ENCODE measurements around the gene TECPR1.
A peak's percentile ranks its signal among the peaks of the same experiment; 100 is the strongest.

Gene TECPR1

GRCh38 chr7:98225913-98226614 lies 26.0 kb downstream of the TECPR1 start:
- ChIA-PET CTCF (no interaction called here), POLR2A (ENCODE audit: low non-redundant PET) (no interaction called here)
- DNase-seq (ENCODE audit: low spot score): no peak
- TF ChIP-seq, protein P1, sequence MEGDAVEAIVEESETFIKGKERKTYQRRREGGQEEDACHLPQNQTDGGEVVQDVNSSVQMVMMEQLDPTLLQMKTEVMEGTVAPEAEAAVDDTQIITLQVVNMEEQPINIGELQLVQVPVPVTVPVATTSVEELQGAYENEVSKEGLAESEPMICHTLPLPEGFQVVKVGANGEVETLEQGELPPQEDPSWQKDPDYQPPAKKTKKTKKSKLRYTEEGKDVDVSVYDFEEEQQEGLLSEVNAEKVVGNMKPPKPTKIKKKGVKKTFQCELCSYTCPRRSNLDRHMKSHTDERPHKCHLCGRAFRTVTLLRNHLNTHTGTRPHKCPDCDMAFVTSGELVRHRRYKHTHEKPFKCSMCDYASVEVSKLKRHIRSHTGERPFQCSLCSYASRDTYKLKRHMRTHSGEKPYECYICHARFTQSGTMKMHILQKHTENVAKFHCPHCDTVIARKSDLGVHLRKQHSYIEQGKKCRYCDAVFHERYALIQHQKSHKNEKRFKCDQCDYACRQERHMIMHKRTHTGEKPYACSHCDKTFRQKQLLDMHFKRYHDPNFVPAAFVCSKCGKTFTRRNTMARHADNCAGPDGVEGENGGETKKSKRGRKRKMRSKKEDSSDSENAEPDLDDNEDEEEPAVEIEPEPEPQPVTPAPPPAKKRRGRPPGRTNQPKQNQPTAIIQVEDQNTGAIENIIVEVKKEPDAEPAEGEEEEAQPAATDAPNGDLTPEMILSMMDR (conservative IDR thresholded peaks at IDR 0.05; ENCODE audit: low read depth): no peak
- 0 out of 2 replicates have a peak overlapping the region, but pooled peaks have one; percentile 0 for H3K27ac ChIP-seq

DNA sequence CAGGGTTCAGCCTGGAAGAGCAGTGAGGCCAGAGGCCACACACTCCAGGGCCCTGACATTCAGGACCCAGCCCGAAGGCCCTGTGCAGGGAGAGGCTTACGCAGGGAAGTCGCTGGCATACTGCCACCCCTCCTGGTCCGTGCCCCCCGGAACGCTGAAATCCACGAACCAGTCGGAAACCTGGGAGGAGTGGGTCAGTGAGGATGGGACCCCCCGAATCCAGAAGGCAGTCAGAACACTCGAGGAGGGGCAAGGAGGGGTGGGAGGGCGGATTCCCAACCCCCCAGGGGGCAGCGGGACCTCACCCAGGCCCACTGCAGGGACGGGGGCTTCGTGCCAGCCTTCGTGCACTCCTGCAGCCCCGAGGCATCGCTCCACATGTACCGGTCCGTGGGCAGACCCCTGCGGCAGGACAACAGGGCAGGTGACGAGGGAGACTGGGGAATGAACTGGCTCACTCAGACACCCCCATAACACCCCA lies 27.3 kb downstream of the TECPR1 start:
- no peak overlapping the region for H3K27ac ChIP-seq
- ChIA-PET POLR2A (ENCODE audit: low non-redundant PET) (no interaction called here), CTCF (no interaction called here)
- no peak for DNase-seq (ENCODE audit: low spot score)
- TF ChIP-seq, protein P1 (conservative IDR thresholded peaks at IDR 0.05; ENCODE audit: low read depth): no peak

DNA sequence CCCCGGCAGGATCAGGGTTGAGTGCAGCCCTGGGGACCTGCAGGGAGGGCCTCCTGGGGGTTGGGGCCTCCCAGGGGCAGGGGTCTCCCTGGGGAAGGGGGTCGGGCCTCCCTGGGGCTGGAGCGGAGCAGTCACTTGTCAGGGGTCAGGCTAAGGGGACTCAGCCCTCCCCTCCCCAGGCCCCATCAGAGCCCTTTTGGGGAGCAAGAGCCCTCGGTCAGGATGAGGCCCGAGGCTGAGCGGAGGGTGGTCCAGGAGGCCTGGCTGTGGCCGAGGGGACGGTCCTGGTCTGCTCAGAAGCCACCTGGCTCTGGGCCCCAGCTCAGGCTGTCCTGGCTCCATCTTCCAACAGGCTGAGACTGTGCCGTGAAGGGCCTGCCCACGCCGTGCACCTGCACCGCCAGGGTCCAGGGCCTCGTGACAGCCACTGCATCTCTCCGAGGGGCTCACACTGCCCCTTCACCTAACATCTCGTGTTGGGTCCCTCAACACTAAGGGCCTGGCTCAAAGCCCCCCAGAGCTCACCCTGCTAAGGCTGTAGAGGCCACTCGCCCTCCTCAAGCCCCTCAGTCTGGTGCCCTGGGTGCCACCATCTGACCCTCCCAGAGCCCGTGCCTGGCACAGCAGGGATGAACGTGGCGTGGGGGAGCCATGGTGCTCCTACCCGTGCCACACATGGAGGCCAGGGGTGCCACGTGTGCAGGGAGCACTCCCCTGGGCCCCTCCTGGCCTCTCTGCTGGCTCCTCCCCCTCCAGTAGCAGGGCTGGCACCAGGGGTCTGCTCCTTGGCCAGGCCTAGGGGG lies 27.9 kb downstream of the TECPR1 start:
- no peak for DNase-seq (ENCODE audit: low spot score)
- TF ChIP-seq, protein P1 (conservative IDR thresholded peaks at IDR 0.05; ENCODE audit: low read depth): no peak
- CTCF ChIA-PET: no interaction called here
- POLR2A ChIA-PET (ENCODE audit: low non-redundant PET): no interaction called here
- no peak overlapping the region for H3K27ac ChIP-seq

DNA sequence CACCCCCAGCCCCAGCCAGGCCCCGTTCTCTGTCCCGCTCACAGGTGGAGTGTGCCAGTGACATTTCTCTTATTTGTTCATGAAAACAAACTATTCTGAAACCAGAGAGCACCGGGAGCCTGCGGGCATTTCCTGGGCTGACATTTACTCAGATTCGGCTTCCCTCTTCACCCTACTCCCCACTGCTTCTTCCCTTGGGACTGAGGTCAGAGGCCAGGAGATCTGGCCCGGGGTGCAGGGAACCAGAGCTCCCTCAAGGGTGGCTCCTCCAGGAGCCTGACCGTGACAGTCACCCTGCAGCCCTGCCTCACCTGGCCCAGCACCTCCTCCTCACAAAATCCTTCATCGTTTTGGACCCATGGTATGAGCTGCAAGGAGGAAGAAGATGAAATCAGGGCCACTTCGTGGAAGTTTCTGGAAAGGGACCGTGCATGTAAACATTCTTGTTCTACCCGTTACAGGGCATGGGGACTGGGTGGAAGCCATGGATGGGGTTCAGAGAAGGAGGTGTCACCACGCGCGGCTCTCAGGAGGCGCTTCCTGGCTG lies 28.6 kb downstream of the TECPR1 start:
- H3K27ac ChIP-seq: no peak overlapping the region
- no peak for DNase-seq (ENCODE audit: low spot score)
- TF ChIP-seq, protein P1 (conservative IDR thresholded peaks at IDR 0.05; ENCODE audit: low read depth): no peak
- CTCF ChIA-PET: no interaction called here
- POLR2A ChIA-PET (ENCODE audit: low non-redundant PET): no interaction called here

GRCh38 chr7:98222533-98223195 lies 29.4 kb downstream of the TECPR1 start:
- ChIA-PET POLR2A (ENCODE audit: low non-redundant PET) (no interaction called here), CTCF (no interaction called here)
- H3K27ac ChIP-seq: no peak overlapping the region
- DNase-seq (ENCODE audit: low spot score): no peak
- TF ChIP-seq, protein P1 (conservative IDR thresholded peaks at IDR 0.05; ENCODE audit: low read depth): no peak
